Neural progenitor cell (in vitro differentiated cells): ENCODE results near the gene ZNF628.

Experiments
- CTCF ChIP-seq: fragments of 200-600 bp; sonication (generic); IDR thresholded peaks from 2 replicates; pipeline ENCODE4 v1.5.1; 2017; ENCODE audit warnings: antibody characterized with exemption, mild to moderate bottlenecking
- EZH2 ChIP-seq: fragments of 200-600 bp; sonication (generic); IDR thresholded peaks from 2 replicates; pipeline ENCODE4 v1.6.1; 2017; ENCODE audit warnings: antibody characterized with exemption, mild to moderate bottlenecking, moderate library complexity

DNA sequence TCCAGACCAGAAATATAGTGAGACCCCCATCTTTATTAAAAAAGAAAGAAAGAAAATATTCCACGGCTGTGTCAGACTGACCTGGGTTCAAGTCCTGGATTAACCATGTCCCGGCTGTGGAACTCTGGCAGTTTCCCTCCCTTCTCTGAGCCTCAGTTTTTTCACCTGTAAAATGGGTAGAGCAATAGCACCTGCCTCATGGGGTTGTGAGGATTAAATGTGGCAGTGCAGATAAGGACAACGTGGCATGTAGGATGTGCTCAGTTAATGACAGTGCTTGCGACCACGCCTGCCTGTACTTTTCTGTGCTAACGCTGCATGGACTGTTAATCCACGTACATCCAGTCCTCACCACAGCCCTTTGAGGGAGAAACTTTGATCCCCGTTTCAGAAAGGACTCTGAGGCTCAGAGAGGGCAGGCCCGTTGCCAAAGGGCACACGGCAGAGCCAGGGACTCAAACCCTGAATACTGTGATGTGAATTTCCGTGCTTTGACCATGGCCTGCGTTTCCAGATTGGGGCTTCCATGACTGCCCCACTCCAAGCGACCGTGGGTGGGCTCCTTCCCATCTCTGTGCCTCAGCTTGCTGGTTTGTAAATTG is 44.4 kb downstream of the ZNF628 start:
- no peak for TF ChIP-seq CTCF
- no peak for TF ChIP-seq EZH2
